ENCODE results near the gene MARCHF3.

The MARCHF3 gene

GRCh38 chr5:127030259-127031146, at the start of gene MARCHF3:
TSS of gene MARCHF3 (minus strand) at chr5:127030558. CDS start at chr5:126918171, 112,387 bp downstream.
- Histone ChIP-seq H3K36me3 (ENCODE audit: control insufficient read depth in 1 of 2, insufficient read depth in 2 of 2, low read length in 2 of 2) (no peaks in the 10 kb centered on the region), H3K9me3 (ENCODE audit: control insufficient read depth in 1 of 2, low read length in 2 of 2) (no peaks in the 10 kb centered on the region), H3K27ac (ENCODE audit: low read length) (peak within 1 kb of the TSS; percentile 64), H3K4me3 (ENCODE audit: low read depth in 1 of 2, low read length in 2 of 2) (peak within 1 kb of the TSS; percentile 86 to 91), H3K27me3 (ENCODE audit: low read depth, low read length) (no peaks in the 10 kb centered on the region), H3K4me1 (ENCODE audit: control insufficient read depth in 1 of 2, insufficient read depth in 2 of 2, low read length in 2 of 2) (peaks cover 0 to 7% of the 10 kb centered on the region in 2 donors)

- Histone ChIP-seq H3K27me3 (ENCODE audit: low read depth, low read length) (no peaks in the 10 kb centered on the region), H3K27ac (ENCODE audit: low read length) (no peak overlapping the region), H3K36me3 (ENCODE audit: control insufficient read depth in 1 of 2, insufficient read depth in 2 of 2, low read length in 2 of 2) (no peaks in the 10 kb centered on the region), H3K9me3 (ENCODE audit: control insufficient read depth in 1 of 2, low read length in 2 of 2) (no peaks in the 10 kb centered on the region), H3K4me3 (ENCODE audit: low read depth in 1 of 2, low read length in 2 of 2) (no peak overlapping the region), H3K4me1 (ENCODE audit: control insufficient read depth in 1 of 2, insufficient read depth in 2 of 2, low read length in 2 of 2) (no peaks in the 10 kb centered on the region)
These were observed 49.7 kb upstream of the MARCHF3 start for GRCh38 chr5:127079994-127080491.

- H3K36me3 ChIP-seq (ENCODE audit: control insufficient read depth in 1 of 2, insufficient read depth in 2 of 2, low read length in 2 of 2) = no peaks in the 10 kb centered on the region
- no peaks in the 10 kb centered on the region for H3K27me3 ChIP-seq (ENCODE audit: low read depth, low read length)
- H3K4me1 ChIP-seq (ENCODE audit: control insufficient read depth in 1 of 2, insufficient read depth in 2 of 2, low read length in 2 of 2) = no peaks in the 10 kb centered on the region
- no peaks in the 10 kb centered on the region for H3K9me3 ChIP-seq (ENCODE audit: control insufficient read depth in 1 of 2, low read length in 2 of 2)
- no peak overlapping the region for H3K4me3 ChIP-seq (ENCODE audit: low read depth in 1 of 2, low read length in 2 of 2)
- no peak overlapping the region for H3K27ac ChIP-seq (ENCODE audit: low read length)
These were observed 47.0 kb upstream of the MARCHF3 start for GRCh38 chr5:127077366-127077765.

GRCh38 chr5:127076315-127077129, 46.2 kb upstream of the MARCHF3 start:
- no peaks in the 10 kb centered on the region for H3K36me3 ChIP-seq (ENCODE audit: control insufficient read depth in 1 of 2, insufficient read depth in 2 of 2, low read length in 2 of 2)
- no peaks in the 10 kb centered on the region for H3K4me1 ChIP-seq (ENCODE audit: control insufficient read depth in 1 of 2, insufficient read depth in 2 of 2, low read length in 2 of 2)
- H3K27me3 ChIP-seq (ENCODE audit: low read depth, low read length) = no peaks in the 10 kb centered on the region
- H3K9me3 ChIP-seq (ENCODE audit: control insufficient read depth in 1 of 2, low read length in 2 of 2) = no peaks in the 10 kb centered on the region
- no peak overlapping the region for H3K4me3 ChIP-seq (ENCODE audit: low read depth in 1 of 2, low read length in 2 of 2)
- H3K27ac ChIP-seq (ENCODE audit: low read length) = no peak overlapping the region

GRCh38 chr5:127074466-127074865, 44.1 kb upstream of the MARCHF3 start:
- Histone ChIP-seq H3K27me3 (ENCODE audit: low read depth, low read length) (no peaks in the 10 kb centered on the region), H3K9me3 (ENCODE audit: control insufficient read depth in 1 of 2, low read length in 2 of 2) (no peaks in the 10 kb centered on the region), H3K27ac (ENCODE audit: low read length) (no peak overlapping the region), H3K36me3 (ENCODE audit: control insufficient read depth in 1 of 2, insufficient read depth in 2 of 2, low read length in 2 of 2) (no peaks in the 10 kb centered on the region), H3K4me3 (ENCODE audit: low read depth in 1 of 2, low read length in 2 of 2) (no peak overlapping the region), H3K4me1 (ENCODE audit: control insufficient read depth in 1 of 2, insufficient read depth in 2 of 2, low read length in 2 of 2) (no peaks in the 10 kb centered on the region)

GRCh38 chr5:127072861-127073846, 42.8 kb upstream of the MARCHF3 start, which contains the start of gene C5orf63:
TSS of gene C5orf63 (minus strand) at chr5:127073502. CDS start at chr5:127058995, 14,507 bp downstream.
- H3K4me3 ChIP-seq (ENCODE audit: low read depth in 1 of 2, low read length in 2 of 2) = peak within 1 kb of the TSS; percentile 72 to 81
- H3K4me1 ChIP-seq (ENCODE audit: control insufficient read depth in 1 of 2, insufficient read depth in 2 of 2, low read length in 2 of 2) = no peaks in the 10 kb centered on the region
- H3K36me3 ChIP-seq (ENCODE audit: control insufficient read depth in 1 of 2, insufficient read depth in 2 of 2, low read length in 2 of 2) = no peaks in the 10 kb centered on the region
- H3K27me3 ChIP-seq (ENCODE audit: low read depth, low read length) = no peaks in the 10 kb centered on the region
- no peaks in the 10 kb centered on the region for H3K9me3 ChIP-seq (ENCODE audit: control insufficient read depth in 1 of 2, low read length in 2 of 2)
- peak within 1 kb of the TSS; percentile 34 for H3K27ac ChIP-seq (ENCODE audit: low read length)

- H3K27ac ChIP-seq (ENCODE audit: low read length) = no peak overlapping the region
- H3K4me3 ChIP-seq (ENCODE audit: low read depth in 1 of 2, low read length in 2 of 2) = no peak overlapping the region
- no peaks in the 10 kb centered on the region for H3K36me3 ChIP-seq (ENCODE audit: control insufficient read depth in 1 of 2, insufficient read depth in 2 of 2, low read length in 2 of 2)
- H3K27me3 ChIP-seq (ENCODE audit: low read depth, low read length) = no peaks in the 10 kb centered on the region
- H3K9me3 ChIP-seq (ENCODE audit: control insufficient read depth in 1 of 2, low read length in 2 of 2) = no peaks in the 10 kb centered on the region
- no peaks in the 10 kb centered on the region for H3K4me1 ChIP-seq (ENCODE audit: control insufficient read depth in 1 of 2, insufficient read depth in 2 of 2, low read length in 2 of 2)
These were observed 39.9 kb upstream of the MARCHF3 start for GRCh38 chr5:127070243-127070642.

- no peak overlapping the region for H3K27ac ChIP-seq (ENCODE audit: low read length)
- no peaks in the 10 kb centered on the region for H3K36me3 ChIP-seq (ENCODE audit: control insufficient read depth in 1 of 2, insufficient read depth in 2 of 2, low read length in 2 of 2)
- no peaks in the 10 kb centered on the region for H3K4me1 ChIP-seq (ENCODE audit: control insufficient read depth in 1 of 2, insufficient read depth in 2 of 2, low read length in 2 of 2)
- H3K4me3 ChIP-seq (ENCODE audit: low read depth in 1 of 2, low read length in 2 of 2) = no peak overlapping the region
- H3K27me3 ChIP-seq (ENCODE audit: low read depth, low read length) = no peaks in the 10 kb centered on the region
- H3K9me3 ChIP-seq (ENCODE audit: control insufficient read depth in 1 of 2, low read length in 2 of 2) = no peaks in the 10 kb centered on the region
These were observed 38.3 kb upstream of the MARCHF3 start for GRCh38 chr5:127068493-127069214.

- Histone ChIP-seq H3K27ac (ENCODE audit: low read length) (no peak overlapping the region), H3K4me1 (ENCODE audit: control insufficient read depth in 1 of 2, insufficient read depth in 2 of 2, low read length in 2 of 2) (no peaks in the 10 kb centered on the region), H3K36me3 (ENCODE audit: control insufficient read depth in 1 of 2, insufficient read depth in 2 of 2, low read length in 2 of 2) (no peaks in the 10 kb centered on the region), H3K9me3 (ENCODE audit: control insufficient read depth in 1 of 2, low read length in 2 of 2) (no peaks in the 10 kb centered on the region), H3K27me3 (ENCODE audit: low read depth, low read length) (no peaks in the 10 kb centered on the region), H3K4me3 (ENCODE audit: low read depth in 1 of 2, low read length in 2 of 2) (no peak overlapping the region)
These were observed 36.4 kb upstream of the MARCHF3 start for GRCh38 chr5:127066721-127067120.

- H3K9me3 ChIP-seq (ENCODE audit: control insufficient read depth in 1 of 2, low read length in 2 of 2) = no peaks in the 10 kb centered on the region
- H3K4me1 ChIP-seq (ENCODE audit: control insufficient read depth in 1 of 2, insufficient read depth in 2 of 2, low read length in 2 of 2) = no peaks in the 10 kb centered on the region
- no peaks in the 10 kb centered on the region for H3K36me3 ChIP-seq (ENCODE audit: control insufficient read depth in 1 of 2, insufficient read depth in 2 of 2, low read length in 2 of 2)
- H3K27me3 ChIP-seq (ENCODE audit: low read depth, low read length) = no peaks in the 10 kb centered on the region
- no peak overlapping the region for H3K27ac ChIP-seq (ENCODE audit: low read length)
- H3K4me3 ChIP-seq (ENCODE audit: low read depth in 1 of 2, low read length in 2 of 2) = no peak overlapping the region
These were observed 34.0 kb upstream of the MARCHF3 start for GRCh38 chr5:127064253-127064840.
